ENCODE results near the gene RAPGEF6. TPM values are rescaled to one million over a fixed set of nuclear protein-coding genes. Genes with fewer than 3 reads are reported as not detected.

RAPGEF6 gene
- total RNA-seq, 6 experiments from 2014 or later: 3.7 to 9.1 (median 7.6) TPM

DNA sequence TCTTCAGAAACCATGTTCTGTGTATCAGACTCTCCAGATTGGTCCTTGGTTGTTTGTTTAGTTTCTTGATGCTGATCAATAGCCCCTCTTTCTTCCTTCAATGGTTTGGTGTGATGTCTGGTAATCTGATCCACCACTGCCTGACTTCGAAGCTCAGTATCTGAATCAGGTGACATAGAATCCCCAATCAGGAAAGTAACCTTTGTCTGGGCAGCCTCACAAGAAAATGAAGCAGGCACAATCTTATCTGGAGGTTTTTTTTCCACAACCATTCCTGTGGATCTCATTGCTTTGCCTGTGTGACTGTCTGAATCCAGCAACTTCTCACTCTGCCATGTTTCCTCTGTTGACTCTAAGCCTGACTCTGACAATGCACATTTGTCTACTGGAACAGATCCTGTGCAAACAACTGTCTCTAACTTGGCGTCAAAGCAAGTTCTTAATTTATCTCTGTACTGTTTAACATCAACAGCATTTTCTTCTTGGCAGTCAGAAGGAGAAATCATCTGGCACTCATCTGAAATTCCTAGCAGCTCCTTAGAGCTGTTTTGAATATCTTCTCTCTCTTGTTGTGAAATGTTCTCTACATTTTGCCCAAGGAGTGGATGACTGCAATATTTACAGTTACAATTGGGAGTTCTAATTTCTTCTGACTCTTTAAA is 37.1 kb upstream of the RAPGEF6 start:
- DNase-seq (no peak), ATAC-seq (peak; percentile 86 to 94 (median 92))
- peaks cover 0 to 26% (median 0%) of the 10 kb centered on the region in 4 donors for H3K4me1 ChIP-seq
- no peaks in the 10 kb centered on the region for H3K27me3 ChIP-seq
- no peak overlapping the region for H3K4me3 ChIP-seq
- TF ChIP-seq CTCF (IDR thresholded peaks at IDR 0.05): no peak
- WGBS (ENCODE audit: insufficient coverage, low coverage, low lambda C conversion rate, missing lambda C conversion rate): 35% methylated on average over 2 of the region's 2 CpGs
- intact Hi-C loops (cut with DNase I): no loop called here
- no peaks in the 10 kb centered on the region for H3K9me3 ChIP-seq
- H3K27ac ChIP-seq: peak overlapping the region; percentile 28 to 74 (median 36)
- peaks cover 0 to 19% (median 7%) of the 10 kb centered on the region in 4 donors for H3K36me3 ChIP-seq

DNA sequence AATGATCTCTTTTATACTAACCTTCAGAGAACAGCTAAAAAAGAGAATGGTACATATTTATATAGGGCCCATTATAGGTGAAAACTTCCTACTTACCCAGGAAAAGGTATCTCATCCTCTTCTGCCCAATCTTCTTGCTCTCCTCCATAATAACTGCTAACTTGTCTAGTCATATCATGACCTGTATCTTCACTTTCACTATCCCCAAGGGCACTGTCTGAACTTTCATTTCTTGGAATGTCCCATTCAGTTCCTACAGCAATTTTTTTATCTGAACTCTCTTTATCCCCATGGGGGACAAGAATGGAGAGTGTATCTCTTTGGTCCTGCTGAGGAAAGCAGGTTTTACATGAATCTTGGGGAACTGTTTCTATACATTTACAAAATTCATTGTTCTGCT is 36.4 kb upstream of the RAPGEF6 start:
- intact Hi-C loops (cut with DNase I): no loop called here
- no peaks in the 10 kb centered on the region for H3K27me3 ChIP-seq
- peaks cover 0 to 19% (median 7%) of the 10 kb centered on the region in 4 donors for H3K36me3 ChIP-seq

DNA sequence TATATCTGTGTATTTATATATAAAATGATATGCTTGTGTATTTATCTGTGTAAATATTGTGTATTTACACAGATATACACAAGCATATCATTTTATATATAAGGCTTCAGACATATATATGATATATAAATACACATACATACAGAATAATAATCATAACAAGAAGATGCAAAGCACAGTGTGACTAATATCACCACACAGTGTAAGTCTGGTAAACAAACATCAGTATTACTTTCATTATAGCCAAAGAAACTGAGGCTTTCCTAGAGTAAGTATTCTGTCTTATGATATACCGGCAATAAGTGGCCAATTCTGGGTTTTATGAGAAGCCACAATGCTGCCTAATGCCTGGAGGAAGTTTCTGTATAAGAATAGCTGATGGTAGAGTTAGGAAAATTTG is 29.9 kb upstream of the RAPGEF6 start:
- H3K36me3 ChIP-seq: peaks cover 0 to 17% (median 8%) of the 10 kb centered on the region in 4 donors
- WGBS (ENCODE audit: insufficient coverage, low coverage, low lambda C conversion rate, missing lambda C conversion rate): 95% methylated on average over 1 of the region's 1 CpG

More for the DNA sequence above, 36.4 kb upstream of the RAPGEF6 start:
- no peak for TF ChIP-seq POLR2A (IDR thresholded peaks at IDR 0.05)
- H3K27ac ChIP-seq: peak overlapping the region in 1 of 3 donors; percentile 74
- H3K4me3 ChIP-seq: no peak overlapping the region
- peaks cover 0 to 19% (median 0%) of the 10 kb centered on the region in 4 donors for H3K4me1 ChIP-seq
- DNase-seq (no peak), ATAC-seq (peak in 2 of 4 donors; percentile 20 to 33)
- no peaks in the 10 kb centered on the region for H3K9me3 ChIP-seq

DNA sequence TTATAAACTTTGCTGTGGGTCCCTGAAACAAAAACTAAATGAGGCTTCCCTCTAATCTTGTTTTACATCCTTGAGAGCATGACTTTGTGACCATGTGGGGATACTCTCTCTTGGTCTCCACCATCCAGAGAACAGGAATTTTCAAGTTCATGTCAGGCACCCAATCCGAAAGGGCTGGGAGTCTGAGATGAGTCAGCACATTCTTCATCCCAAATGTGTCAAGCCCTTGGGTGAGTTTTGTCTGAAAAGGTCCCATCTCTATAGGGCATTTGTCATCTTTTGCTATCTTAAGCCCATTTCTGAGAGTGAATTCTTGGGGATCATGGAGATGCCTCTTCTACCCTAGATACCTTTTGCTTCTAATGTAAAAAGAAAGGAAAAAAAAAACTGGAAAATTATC is 26.9 kb upstream of the RAPGEF6 start:
- H3K4me1 ChIP-seq: peaks cover 0 to 2% (median 0%) of the 10 kb centered on the region in 4 donors
- H3K27ac ChIP-seq: no peak overlapping the region
- TF ChIP-seq POLR2A (IDR thresholded peaks at IDR 0.05) (no peak), CTCF (IDR thresholded peaks at IDR 0.05) (no peak)
- H3K9me3 ChIP-seq: no peaks in the 10 kb centered on the region
- intact Hi-C loops (cut with DNase I): no loop called here
- no peaks in the 10 kb centered on the region for H3K27me3 ChIP-seq
- H3K4me3 ChIP-seq: no peak overlapping the region
- no CpG with 5 or more reads among the region's 1 CpG for WGBS (ENCODE audit: insufficient coverage, low coverage, low lambda C conversion rate, missing lambda C conversion rate)
- peaks cover 0 to 10% (median 7%) of the 10 kb centered on the region in 4 donors for H3K36me3 ChIP-seq
- DNase-seq (no peak), ATAC-seq (no peak)

More for the DNA sequence above, 29.9 kb upstream of the RAPGEF6 start:
- no peaks in the 10 kb centered on the region for H3K9me3 ChIP-seq
- no peak overlapping the region for H3K27ac ChIP-seq
- intact Hi-C loops (cut with DNase I): no loop called here
- DNase-seq (no peak), ATAC-seq (no peak)
- no peaks in the 10 kb centered on the region for H3K4me1 ChIP-seq
- H3K27me3 ChIP-seq: no peaks in the 10 kb centered on the region
- no peak overlapping the region for H3K4me3 ChIP-seq
- TF ChIP-seq POLR2A (IDR thresholded peaks at IDR 0.05) (no peak), CTCF (IDR thresholded peaks at IDR 0.05) (no peak)

- Histone ChIP-seq H3K27ac (no peak overlapping the region), H3K27me3 (no peaks in the 10 kb centered on the region), H3K4me1 (peaks cover 0 to 12% (median 0%) of the 10 kb centered on the region in 4 donors), H3K9me3 (no peaks in the 10 kb centered on the region), H3K36me3 (peaks cover 0 to 10% (median 7%) of the 10 kb centered on the region in 4 donors), H3K4me3 (no peak overlapping the region)
- no peak for ATAC-seq
- no peak for DNase-seq
- TF ChIP-seq CTCF (IDR thresholded peaks at IDR 0.05) (no peak), POLR2A (IDR thresholded peaks at IDR 0.05) (no peak)
- intact Hi-C loops (cut with DNase I): no loop called here
- 95% methylated on average over 4 of the region's 9 CpGs for WGBS (ENCODE audit: insufficient coverage, low coverage, low lambda C conversion rate, missing lambda C conversion rate)
These were observed 24.8 kb upstream of the RAPGEF6 start for GRCh38 chr5:131659841-131660240.

Measured in right lobe of liver (tissue), 6 donors.